ENCODE measurements around the gene RAB10.

RAB10 gene

GRCh38 chr2:26033270-26033817 is 540 bp upstream of the RAB10 start:
- TF ChIP-seq CTCF (IDR thresholded peaks at IDR 0.05; ENCODE audit: insufficient read depth, low read depth, low read length, missing control alignments) = no peak
- DNase-seq (ENCODE audit: low read depth) = peak; percentile 86
- peak overlapping the region; percentile 81 for H3K4me3 ChIP-seq (ENCODE audit: low read depth, low read length)

- TF ChIP-seq CTCF (IDR thresholded peaks at IDR 0.05; ENCODE audit: insufficient read depth, low read depth, low read length, missing control alignments) = no peak
- peak overlapping the region; percentile 90 for H3K4me3 ChIP-seq (ENCODE audit: low read depth, low read length)
- DNase-seq (ENCODE audit: low read depth) = no peak
Observed at GRCh38 chr2:26034637-26034992, 731 bp downstream of the RAB10 start.

GRCh38 chr2:26035090-26035743 is 1.3 kb downstream of the RAB10 start:
- no peak for TF ChIP-seq CTCF (IDR thresholded peaks at IDR 0.05; ENCODE audit: insufficient read depth, low read depth, low read length, missing control alignments)
- H3K4me3 ChIP-seq (ENCODE audit: low read depth, low read length) = peak overlapping the region; percentile 90
- peak; percentile 22 for DNase-seq (ENCODE audit: low read depth)

- no peak for TF ChIP-seq CTCF (IDR thresholded peaks at IDR 0.05; ENCODE audit: insufficient read depth, low read depth, low read length, missing control alignments)
- DNase-seq (ENCODE audit: low read depth) = no peak
- H3K4me3 ChIP-seq (ENCODE audit: low read depth, low read length) = no peak overlapping the region
Observed at GRCh38 chr2:26039603-26040323, 5.9 kb downstream of the RAB10 start.

- no peak for TF ChIP-seq CTCF (IDR thresholded peaks at IDR 0.05; ENCODE audit: insufficient read depth, low read depth, low read length, missing control alignments)
- no peak overlapping the region; the same call in 1 of the 2 replicates for H3K4me3 ChIP-seq (ENCODE audit: low read depth, low read length)
- no peak for DNase-seq (ENCODE audit: low read depth)
Observed at GRCh38 chr2:26043109-26043508, 9.2 kb downstream of the RAB10 start.

- no peak for TF ChIP-seq CTCF (IDR thresholded peaks at IDR 0.05; ENCODE audit: insufficient read depth, low read depth, low read length, missing control alignments)
- DNase-seq (ENCODE audit: low read depth) = peak; percentile 52
- peak overlapping the region; percentile 28 for H3K4me3 ChIP-seq (ENCODE audit: low read depth, low read length)
Observed at GRCh38 chr2:26043862-26044696, 10.2 kb downstream of the RAB10 start.
